ENCODE measurements around the gene ZAP70. TPM values are rescaled to one million over a fixed set of nuclear protein-coding genes. Genes with fewer than 3 reads are reported as not detected.

Gene ZAP70
- total RNA-seq, 1 experiment from 2014 or later: not detected

DNA sequence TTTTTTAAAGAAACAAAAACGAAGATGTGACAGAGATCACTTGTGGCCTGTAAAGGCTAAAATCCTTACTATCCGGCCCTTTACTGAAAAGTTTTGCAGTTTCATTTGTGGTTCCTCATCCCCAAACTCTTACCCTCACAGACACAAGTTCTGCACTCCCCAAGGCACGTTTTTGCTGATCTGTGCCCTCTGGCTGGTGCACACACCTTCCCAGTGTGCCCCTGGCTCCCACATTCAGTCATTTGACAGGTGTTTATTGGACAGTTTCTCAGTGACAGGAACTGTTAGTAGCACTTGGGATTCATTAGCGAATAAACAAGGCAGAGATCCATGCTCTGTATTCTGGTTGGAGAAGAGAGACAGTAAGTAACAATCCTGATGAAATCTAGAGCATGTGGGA lies 22.8 kb downstream of the ZAP70 start:
- intact Hi-C loops (cut with micrococcal nuclease; ENCODE audit: unreplicated experiment): no loop called here
- Histone ChIP-seq H3K4me1 (ENCODE audit: insufficient read depth, low read length, poor library complexity, severe bottlenecking) (no peaks in the 10 kb centered on the region), H3K4me3 (ENCODE audit: low read depth, low read length, poor library complexity, severe bottlenecking) (no peak overlapping the region), H3K27ac (ENCODE audit: low read depth, low read length, poor library complexity, severe bottlenecking) (no peak overlapping the region), H3K27me3 (replicated peaks; ENCODE audit: insufficient read depth, low read depth, low read length, poor library complexity) (no peaks in the 10 kb centered on the region), H3K36me3 (ENCODE audit: insufficient read depth, low read length, poor library complexity, severe bottlenecking) (no peaks in the 10 kb centered on the region), H3K9me3 (ENCODE audit: low read depth, low read length, poor library complexity, severe bottlenecking) (no peaks in the 10 kb centered on the region)
- ChIA-PET CTCF (no interaction called here), POLR2A (ENCODE audit: low non-redundant PET) (no interaction called here)
- BruUV-seq (replicated peaks): no TSS peak
- DNase-seq (ENCODE audit: low spot score): no peak
- TF ChIP-seq CTCF (conservative IDR thresholded peaks at IDR 0.05; ENCODE audit: low read depth, low read length): no peak
- TF ChIP-seq EZH2 (IDR thresholded peaks at IDR 0.05; ENCODE audit: borderline replicate concordance, low read depth, low read length, poor library complexity, severe bottlenecking): no peak

GRCh38 chr2:97736608-97737330 lies 23.4 kb downstream of the ZAP70 start:
- H3K4me1 ChIP-seq (ENCODE audit: insufficient read depth, low read length, poor library complexity, severe bottlenecking): no peaks in the 10 kb centered on the region
- TF ChIP-seq EZH2 (IDR thresholded peaks at IDR 0.05; ENCODE audit: borderline replicate concordance, low read depth, low read length, poor library complexity, severe bottlenecking): no peak
- TF ChIP-seq CTCF (conservative IDR thresholded peaks at IDR 0.05; ENCODE audit: low read depth, low read length): no peak
- BruUV-seq (replicated peaks): no TSS peak
- H3K36me3 ChIP-seq (ENCODE audit: insufficient read depth, low read length, poor library complexity, severe bottlenecking): no peaks in the 10 kb centered on the region
- POLR2A ChIA-PET (ENCODE audit: low non-redundant PET): interaction anchor here (0.7 kb wide), 1 partner anchor 268 kb away, joined by 3 read pairs; no protein-coding TSS in a partner anchor
- no peak for DNase-seq (ENCODE audit: low spot score)
- CTCF ChIA-PET: no interaction called here
- no peaks in the 10 kb centered on the region for H3K9me3 ChIP-seq (ENCODE audit: low read depth, low read length, poor library complexity, severe bottlenecking)
- intact Hi-C loops (cut with micrococcal nuclease; ENCODE audit: unreplicated experiment): no loop called here
- H3K27me3 ChIP-seq (replicated peaks; ENCODE audit: insufficient read depth, low read depth, low read length, poor library complexity): no peaks in the 10 kb centered on the region
- H3K27ac ChIP-seq (ENCODE audit: low read depth, low read length, poor library complexity, severe bottlenecking): no peak overlapping the region
- H3K4me3 ChIP-seq (ENCODE audit: low read depth, low read length, poor library complexity, severe bottlenecking): no peak overlapping the region

DNA sequence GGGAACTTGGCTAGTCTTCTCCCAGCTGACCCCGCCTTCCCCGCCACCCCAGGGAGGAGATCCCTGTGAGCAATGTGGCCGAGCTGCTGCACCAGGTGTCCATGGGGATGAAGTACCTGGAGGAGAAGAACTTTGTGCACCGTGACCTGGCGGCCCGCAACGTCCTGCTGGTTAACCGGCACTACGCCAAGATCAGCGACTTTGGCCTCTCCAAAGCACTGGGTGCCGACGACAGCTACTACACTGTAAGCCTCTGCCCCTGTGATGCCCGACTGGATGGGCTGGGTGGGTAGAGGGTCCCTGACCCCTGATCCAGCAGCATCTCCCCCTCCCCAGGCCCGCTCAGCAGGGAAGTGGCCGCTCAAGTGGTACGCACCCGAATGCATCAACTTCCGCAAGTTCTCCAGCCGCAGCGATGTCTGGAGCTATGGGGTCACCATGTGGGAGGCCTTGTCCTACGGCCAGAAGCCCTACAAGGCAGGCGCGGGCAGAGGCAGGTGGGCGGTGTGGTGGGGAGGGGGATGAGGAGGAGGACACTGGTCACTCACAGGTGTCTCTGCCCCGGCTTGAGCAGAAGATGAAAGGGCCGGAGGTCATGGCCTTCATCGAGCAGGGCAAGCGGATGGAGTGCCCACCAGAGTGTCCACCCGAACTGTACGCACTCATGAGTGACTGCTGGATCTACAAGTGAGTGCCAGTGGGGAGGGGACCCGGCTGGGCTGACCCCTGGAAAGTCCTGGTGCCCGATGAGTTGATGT lies 24.2 kb downstream of the ZAP70 start:
- Histone ChIP-seq H3K36me3 (ENCODE audit: insufficient read depth, low read length, poor library complexity, severe bottlenecking) (no peaks in the 10 kb centered on the region), H3K27me3 (replicated peaks; ENCODE audit: insufficient read depth, low read depth, low read length, poor library complexity) (no peaks in the 10 kb centered on the region), H3K4me3 (ENCODE audit: low read depth, low read length, poor library complexity, severe bottlenecking) (no peak overlapping the region), H3K27ac (ENCODE audit: low read depth, low read length, poor library complexity, severe bottlenecking) (no peak overlapping the region), H3K4me1 (ENCODE audit: insufficient read depth, low read length, poor library complexity, severe bottlenecking) (no peaks in the 10 kb centered on the region), H3K9me3 (ENCODE audit: low read depth, low read length, poor library complexity, severe bottlenecking) (no peaks in the 10 kb centered on the region)
- DNase-seq (ENCODE audit: low spot score): no peak
- TF ChIP-seq CTCF (conservative IDR thresholded peaks at IDR 0.05; ENCODE audit: low read depth, low read length) (no peak), EZH2 (IDR thresholded peaks at IDR 0.05; ENCODE audit: borderline replicate concordance, low read depth, low read length, poor library complexity, severe bottlenecking) (no peak)
- CTCF ChIA-PET: no interaction called here
- POLR2A ChIA-PET (ENCODE audit: low non-redundant PET): interaction anchor here (0.7 kb wide), 1 partner anchor 267 kb away, joined by 3 read pairs; no protein-coding TSS in a partner anchor
- no TSS peak for BruUV-seq (replicated peaks)
- intact Hi-C loops (cut with micrococcal nuclease; ENCODE audit: unreplicated experiment): no loop called here

Data from A673 (cell line).